Stimulated activated CD4-positive, alpha-beta T cell treated with anti-CD3 and anti-CD28 coated beads, Interleukin-4, amount 100 ng/mL, for 1 hour (primary cell): Measurements from ENCODE around the gene PPP6R1.

ENCODE experiments used
- DNase-seq: peaks from one replicate; pipeline ENCODE4 v3.0.0-alpha.2; 2020

The PPP6R1 gene

DNA sequence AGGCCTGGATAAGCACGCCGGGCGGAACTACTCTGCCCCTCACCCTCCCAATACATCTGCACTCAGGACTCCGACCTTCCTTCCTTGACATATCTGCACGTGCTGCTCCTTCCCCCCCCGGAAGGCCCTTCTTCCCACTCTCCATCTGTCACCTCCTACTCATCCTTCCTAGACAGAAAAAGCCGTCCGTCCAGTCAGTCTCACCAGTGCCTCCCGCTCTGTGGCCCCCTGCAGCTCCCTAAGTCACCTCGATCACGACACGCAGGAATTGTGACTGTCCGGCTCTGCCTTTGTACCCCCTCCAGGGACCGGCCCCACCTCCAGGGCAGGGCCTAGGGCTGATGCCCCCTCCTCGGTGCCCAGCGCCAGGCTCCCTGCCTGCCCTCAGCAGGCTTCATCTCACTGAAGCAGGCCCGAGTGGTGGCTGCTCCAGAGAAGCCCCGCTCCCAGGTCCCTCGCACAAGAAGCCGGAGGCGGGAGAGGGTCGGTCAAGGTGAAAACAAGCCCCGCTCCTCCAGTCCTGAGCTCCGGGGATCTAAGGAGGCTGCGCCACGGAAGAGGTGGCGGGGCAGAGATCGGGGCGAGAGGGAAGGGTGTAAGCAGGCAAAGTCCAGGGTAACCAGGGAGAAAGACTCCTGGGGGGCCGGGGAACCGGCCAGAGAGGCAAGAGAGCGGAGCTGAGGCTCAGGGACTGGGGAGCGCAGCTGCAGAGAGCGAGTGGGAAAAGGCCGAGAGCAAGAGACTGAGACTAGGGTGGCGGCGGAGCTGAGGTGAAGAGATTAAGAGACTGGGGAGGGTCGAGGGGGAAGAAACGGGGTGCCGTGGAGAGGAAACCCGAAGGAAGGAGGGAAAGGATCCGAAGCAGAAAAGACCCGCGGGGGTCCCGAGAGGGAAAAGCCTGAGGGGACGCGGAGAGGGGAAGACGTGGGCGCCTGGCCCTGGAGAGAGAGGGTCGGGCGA, 1.1 kb downstream of the PPP6R1 start:
- DNase-seq: peak; percentile 31

DNA sequence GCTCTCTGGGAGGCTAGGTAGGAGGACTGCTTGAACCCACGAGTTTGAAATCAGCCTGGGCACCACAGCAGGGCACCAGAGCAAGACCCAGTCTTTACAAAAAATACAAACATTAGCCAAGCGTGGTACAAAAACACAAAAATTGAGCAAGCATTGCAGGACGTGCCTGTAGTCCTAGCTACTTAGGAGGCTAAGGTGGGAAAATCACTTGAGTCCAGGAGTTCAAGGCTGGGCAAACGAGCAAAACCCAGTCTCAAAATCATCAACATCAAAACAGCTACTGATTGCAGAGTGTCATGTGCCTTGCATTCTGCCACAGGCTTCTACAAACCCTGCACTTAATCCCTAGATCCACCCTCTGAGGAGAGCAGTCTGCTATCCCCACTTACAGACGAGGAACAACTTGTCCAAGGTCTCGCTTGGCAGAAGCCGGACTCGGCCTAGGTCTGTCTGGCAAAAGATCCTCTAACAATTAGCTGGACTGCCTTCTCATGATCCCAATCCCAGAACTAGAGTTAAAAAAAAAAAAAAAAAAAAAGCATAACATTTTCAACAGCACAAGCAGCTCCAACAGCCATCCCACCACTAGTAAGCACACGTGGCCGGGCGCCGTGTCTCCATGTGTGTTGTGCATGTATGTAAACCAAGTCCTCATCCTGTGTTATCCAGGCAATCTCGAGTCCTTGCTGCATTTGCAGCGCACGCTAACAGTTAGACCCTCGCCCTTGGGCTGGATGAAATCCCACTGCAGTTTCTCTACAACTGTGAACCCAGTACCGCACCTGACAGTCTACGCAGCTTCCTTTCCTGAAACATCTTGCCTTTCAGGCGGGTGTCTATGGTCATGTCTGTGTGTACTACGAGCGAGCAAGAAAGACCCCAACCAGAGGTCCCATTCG, 2.0 kb downstream of the PPP6R1 start:
- DNase-seq: no peak

- peak; percentile 61 for DNase-seq
These were observed 3.0 kb downstream of the PPP6R1 start for GRCh38 chr19:55255618-55256423.

GRCh38 chr19:55254625-55254977, 4.2 kb downstream of the PPP6R1 start:
- no peak for DNase-seq

DNA sequence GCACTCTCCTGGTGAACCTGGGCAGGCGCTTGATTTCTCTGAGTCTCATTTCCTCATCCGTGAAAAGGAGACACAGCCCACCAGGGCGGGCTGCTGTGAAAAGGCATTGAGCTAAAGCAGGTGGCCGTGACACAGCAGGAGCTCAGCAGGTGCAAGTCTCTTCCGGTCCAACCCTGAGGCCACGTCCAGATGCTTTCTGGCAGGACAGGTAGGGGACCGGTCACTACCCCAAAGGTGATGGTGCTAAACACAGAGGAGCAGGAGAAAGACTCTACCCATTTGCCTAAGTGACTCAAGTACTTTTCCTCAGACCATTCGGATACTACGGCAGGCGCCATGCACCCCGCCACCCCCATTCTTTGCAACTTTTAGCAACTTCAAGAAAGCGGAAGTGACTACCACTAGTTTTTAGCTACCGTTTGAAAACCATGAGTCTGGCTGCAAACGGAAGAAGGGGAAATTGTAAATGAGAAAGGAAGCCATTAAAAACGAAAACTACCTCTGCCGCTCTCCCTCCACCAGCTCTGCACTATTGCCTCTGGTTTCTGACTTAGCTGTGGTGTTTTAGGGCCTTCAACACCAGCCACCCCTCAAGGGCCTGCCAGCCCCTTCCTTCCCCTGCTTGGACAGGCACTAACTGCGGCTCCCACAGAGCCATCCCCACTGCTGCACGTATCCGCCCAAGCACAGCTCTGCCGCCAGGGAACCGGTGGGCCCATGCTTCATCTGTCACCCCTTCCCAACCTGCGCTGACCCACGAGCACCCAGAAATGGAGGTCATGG, 4.8 kb downstream of the PPP6R1 start:
- DNase-seq: peak; percentile 58

- DNase-seq: no peak
These were observed 5.8 kb downstream of the PPP6R1 start for GRCh38 chr19:55252760-55253663.

DNA sequence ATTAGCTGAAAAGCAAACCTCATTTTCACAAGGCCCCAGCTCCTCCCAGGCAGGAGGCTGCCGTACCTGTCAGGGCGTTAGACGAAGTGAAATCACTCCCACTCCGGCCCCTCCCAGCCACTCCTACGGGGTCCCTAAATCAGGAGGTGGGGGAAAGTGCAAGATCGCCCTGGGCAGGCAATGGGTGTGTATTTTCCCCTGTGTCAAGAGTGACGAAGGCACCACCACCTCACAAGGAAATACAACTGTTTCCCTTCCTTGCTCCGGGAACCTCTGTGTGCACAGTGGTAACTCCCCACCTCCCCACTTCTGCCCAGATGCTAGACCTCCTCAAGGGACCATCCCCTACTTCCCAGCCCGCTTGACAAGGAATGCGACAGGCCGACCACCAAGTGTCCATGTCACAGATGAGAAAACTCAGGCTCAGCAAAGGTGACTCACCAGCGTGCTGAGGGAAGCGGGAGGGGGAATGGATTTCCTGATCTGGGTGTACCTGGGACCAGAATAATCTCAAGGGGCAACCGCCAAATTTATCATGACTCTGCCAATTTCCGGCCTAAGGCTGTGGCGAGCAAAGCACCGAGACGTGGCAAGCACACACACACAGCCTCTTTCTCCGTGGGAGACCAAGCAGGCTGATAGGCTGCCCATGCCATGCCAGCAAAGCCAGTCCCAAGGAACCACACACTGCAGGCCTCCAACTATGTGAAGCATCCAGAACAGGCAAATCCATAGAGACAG, 7.3 kb downstream of the PPP6R1 start:
- DNase-seq: peak; percentile 26

- no peak for DNase-seq
These were observed 8.4 kb downstream of the PPP6R1 start for GRCh38 chr19:55250262-55251036.

DNA sequence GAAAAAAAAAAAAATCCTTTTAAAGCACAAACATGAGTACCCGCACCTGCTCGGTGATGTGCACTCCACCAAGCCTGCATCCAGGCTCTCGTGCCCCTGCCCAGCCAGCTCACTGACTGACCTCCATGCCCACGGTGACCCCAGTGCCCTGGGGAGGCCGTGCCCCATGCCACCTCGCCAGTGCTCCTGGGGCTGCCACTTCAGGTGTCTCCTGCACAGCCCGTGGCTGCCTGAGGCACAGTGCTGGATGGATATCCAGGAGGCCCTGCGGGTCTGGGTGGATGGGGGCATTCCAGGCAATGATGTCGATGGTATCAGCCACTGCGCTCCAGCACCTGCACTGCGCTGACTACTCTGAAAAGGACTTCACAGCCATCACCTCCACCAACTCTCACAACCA, 9.0 kb downstream of the PPP6R1 start:
- no peak for DNase-seq

DNA sequence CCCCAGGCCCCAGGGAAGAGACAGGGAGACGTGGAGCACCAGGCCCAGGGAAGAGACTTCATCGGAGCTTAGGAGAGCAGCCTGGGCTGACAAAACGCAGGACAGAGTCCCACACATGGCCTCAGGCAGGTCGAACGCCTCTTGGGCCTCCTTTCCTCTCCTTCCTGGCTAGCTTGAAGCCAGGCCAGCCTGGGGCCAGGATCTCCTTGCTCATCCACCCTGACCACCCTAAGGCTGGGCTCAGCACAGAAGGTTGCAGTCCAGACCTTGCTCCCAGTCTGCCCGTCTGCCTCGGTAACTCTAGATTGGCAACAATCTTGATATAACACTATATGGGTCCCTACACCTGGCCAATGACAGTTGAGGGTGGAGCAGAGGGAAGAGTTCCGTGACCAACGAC, 10.1 kb downstream of the PPP6R1 start:
- DNase-seq: no peak

DNA sequence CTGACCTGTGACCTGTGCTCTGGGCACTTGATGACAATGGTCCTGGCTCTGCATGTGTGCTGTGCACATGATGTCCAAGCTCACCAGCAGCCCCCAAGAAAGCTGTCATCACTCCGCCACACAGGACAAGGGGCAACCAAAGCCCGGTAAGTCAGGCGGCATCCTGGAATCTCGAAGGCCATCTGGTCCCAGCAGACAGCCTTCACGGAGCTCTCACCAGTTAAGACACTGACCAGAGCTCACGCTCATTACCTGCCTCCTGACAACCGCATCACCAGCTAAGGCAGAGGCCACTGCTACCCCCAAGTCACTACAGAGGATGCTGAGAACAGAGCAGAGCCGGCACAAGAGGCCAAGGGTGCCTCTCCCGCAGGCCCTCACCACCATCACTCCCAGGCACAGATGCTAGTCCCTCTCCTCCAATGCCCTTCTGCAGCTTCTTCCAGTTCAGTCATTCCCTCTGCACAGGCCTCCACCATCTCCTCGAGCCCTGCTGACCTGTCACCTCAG, 10.6 kb downstream of the PPP6R1 start:
- no peak for DNase-seq

- no peak for DNase-seq
These were observed 11.2 kb downstream of the PPP6R1 start for GRCh38 chr19:55247621-55248099.

GRCh38 chr19:55246462-55247451, 12.1 kb downstream of the PPP6R1 start:
- DNase-seq: no peak

GRCh38 chr19:55245236-55245904, 13.4 kb downstream of the PPP6R1 start:
- no peak for DNase-seq

DNA sequence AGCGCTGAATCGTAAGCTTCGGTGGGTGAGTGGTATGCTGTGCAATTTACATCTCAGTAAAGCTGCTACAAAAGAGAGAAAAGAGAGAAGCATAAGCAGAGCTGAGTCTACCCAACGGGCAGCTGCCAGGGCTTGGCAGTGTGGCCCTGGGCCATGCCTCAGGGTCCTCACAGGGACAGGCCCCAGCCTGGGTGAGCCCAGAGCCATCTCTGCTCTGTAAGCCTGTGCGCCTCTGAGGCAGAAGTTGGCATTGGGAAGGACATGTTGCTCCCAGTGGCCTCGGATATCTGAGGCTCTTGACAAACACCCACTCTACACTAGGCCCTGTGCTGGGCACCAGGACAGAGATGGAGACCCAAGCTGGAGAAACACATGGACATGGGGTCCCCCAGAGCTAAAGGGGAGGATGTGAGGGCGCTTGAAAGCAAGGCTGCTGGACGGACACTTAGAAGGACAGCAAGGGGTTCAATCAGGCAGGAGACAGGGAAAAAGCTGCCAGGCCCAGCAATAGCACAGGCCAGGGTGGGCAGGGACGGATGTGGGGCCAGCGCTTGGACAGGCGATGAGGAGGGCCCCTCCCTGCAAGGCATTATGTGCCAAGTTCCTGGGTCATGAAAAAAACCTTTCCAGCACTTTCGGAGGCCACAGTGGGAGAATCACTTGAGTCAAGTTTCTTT, 14.7 kb downstream of the PPP6R1 start:
- DNase-seq: no peak

- DNase-seq: no peak
These were observed 16.3 kb downstream of the PPP6R1 start for GRCh38 chr19:55242517-55242916.
